ENCODE measurements around the gene ITGA5.

Gene ITGA5

GRCh38 chr12:54385251-54385914 is 33.7 kb downstream of the ITGA5 start:
- ChIA-PET CTCF (no interaction called here), POLR2A (ENCODE audit: low non-redundant PET) (no interaction called here)
- peak overlapping the region; percentile 55 for H3K27ac ChIP-seq
- TF ChIP-seq, protein P1, sequence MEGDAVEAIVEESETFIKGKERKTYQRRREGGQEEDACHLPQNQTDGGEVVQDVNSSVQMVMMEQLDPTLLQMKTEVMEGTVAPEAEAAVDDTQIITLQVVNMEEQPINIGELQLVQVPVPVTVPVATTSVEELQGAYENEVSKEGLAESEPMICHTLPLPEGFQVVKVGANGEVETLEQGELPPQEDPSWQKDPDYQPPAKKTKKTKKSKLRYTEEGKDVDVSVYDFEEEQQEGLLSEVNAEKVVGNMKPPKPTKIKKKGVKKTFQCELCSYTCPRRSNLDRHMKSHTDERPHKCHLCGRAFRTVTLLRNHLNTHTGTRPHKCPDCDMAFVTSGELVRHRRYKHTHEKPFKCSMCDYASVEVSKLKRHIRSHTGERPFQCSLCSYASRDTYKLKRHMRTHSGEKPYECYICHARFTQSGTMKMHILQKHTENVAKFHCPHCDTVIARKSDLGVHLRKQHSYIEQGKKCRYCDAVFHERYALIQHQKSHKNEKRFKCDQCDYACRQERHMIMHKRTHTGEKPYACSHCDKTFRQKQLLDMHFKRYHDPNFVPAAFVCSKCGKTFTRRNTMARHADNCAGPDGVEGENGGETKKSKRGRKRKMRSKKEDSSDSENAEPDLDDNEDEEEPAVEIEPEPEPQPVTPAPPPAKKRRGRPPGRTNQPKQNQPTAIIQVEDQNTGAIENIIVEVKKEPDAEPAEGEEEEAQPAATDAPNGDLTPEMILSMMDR (conservative IDR thresholded peaks at IDR 0.05; ENCODE audit: low read depth) = no peak
- no peak for DNase-seq (ENCODE audit: low spot score)

DNA sequence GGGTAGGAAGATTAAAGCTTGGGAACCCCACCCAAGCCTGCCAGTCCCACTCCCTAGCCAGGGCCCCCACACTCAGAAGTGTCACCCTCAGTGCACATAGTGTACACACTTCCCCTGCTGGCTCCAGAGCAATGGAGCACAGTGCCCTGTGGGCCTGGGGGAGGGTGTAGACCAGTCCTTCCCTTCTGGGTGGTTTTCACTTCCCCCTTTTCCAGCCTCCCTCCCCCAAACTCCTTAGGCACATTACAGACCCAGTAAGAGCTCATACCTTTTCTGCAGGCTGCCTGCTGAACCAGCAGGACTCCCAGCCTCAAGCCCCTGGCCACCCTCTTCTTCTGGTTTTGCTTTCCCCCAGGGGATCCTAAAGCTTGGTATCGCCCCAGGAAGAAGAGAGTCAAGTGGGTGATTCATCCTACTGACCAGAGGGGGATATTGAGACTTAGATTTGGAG is 34.5 kb downstream of the ITGA5 start, which contains the start of gene ZNF385A:
ZNF385A (minus strand) TSS at position 143 of the 451 bp plus-strand sequence. CDS start 219 bp downstream, outside the sequence.
- no peak for DNase-seq (ENCODE audit: low spot score)
- TF ChIP-seq, protein P1 (conservative IDR thresholded peaks at IDR 0.05; ENCODE audit: low read depth) = no peak
- CTCF ChIA-PET = no interaction called here
- H3K27ac ChIP-seq = peak within 1 kb of the TSS; percentile 73
- POLR2A ChIA-PET (ENCODE audit: low non-redundant PET) = no interaction called here

DNA sequence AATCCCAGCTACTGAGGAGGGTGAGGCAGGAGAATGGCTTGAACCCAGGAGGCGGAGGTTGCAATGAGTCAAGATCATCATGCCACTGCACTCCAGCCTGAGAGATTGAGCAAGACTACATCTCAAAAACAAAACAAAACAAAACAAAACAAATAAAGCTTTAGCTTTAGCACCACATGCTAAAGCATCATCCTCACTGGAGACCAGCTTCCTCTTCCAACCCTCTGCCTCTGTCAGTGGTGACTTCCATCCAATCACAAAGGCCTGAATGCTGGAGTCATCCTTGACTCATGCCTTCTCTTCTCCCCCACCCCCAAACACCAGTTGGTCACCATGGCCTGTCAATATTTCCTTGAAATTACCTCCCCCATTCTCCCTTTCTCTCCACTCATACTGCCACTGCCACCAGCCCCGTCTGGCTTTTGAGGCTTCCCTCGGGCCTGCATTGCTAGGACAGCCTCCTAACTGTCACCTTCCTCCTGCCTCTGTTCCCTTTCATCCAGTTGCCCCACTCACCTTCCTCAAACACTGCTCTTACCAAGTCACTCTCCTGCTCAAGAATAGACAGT is 35.9 kb downstream of the ITGA5 start:
- TF ChIP-seq, protein P1 (conservative IDR thresholded peaks at IDR 0.05; ENCODE audit: low read depth) = no peak
- POLR2A ChIA-PET (ENCODE audit: low non-redundant PET) = interaction anchor here (0.6 kb wide), 1 partner anchor 32 kb away, joined by 3 read pairs; no protein-coding TSS in a partner anchor
- peak overlapping the region; percentile 73 for H3K27ac ChIP-seq
- CTCF ChIA-PET = interaction anchor here (1.1 kb wide), 1 partner anchor 16 kb away, joined by 5 read pairs; no protein-coding TSS in a partner anchor
- DNase-seq (ENCODE audit: low spot score) = peak; percentile 90

DNA sequence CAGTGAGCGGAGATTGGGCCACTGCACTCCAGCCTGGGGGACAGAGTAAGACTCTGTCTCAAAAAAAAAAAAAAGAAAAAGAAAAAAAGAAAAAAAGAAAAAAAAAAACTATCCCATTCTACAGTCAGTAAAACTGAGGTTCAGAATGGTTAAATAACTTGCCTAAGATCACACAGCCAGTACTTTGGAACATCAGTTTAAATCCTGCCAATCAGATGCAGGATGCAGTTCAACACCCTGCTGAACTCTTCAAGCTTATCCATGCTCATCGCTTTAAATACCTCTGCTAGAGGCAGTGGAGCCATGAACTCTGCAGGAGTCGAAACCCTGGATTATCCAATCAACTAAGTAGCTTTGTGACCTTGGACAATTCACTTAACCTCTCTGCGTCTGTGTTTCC is 37.9 kb downstream of the ITGA5 start:
- TF ChIP-seq, protein P1 (conservative IDR thresholded peaks at IDR 0.05; ENCODE audit: low read depth) = no peak
- ChIA-PET CTCF (interaction anchor here (0.6 to 1.4 kb wide), 4 partner anchors 12 to 1544 kb away, joined by 3 to 5 read pairs (median 3); no protein-coding TSS in a partner anchor), POLR2A (ENCODE audit: low non-redundant PET) (interaction anchor here (0.6 kb wide), 1 partner anchor 11 kb away, joined by 3 read pairs; no protein-coding TSS in a partner anchor)
- no peak overlapping the region for H3K27ac ChIP-seq
- DNase-seq (ENCODE audit: low spot score) = no peak

- peak overlapping the region; percentile 39 for H3K27ac ChIP-seq
Measured at GRCh38 chr12:54379398-54380201, 39.5 kb downstream of the ITGA5 start.

More at GRCh38 chr12:54379398-54380201, 39.5 kb downstream of the ITGA5 start:
- TF ChIP-seq, protein P1 (conservative IDR thresholded peaks at IDR 0.05; ENCODE audit: low read depth) = peak; percentile 99
- ChIA-PET CTCF (interaction anchor here (1.4 kb wide), 1 partner anchor 11 kb away, joined by 3 read pairs; no protein-coding TSS in a partner anchor), POLR2A (ENCODE audit: low non-redundant PET) (no interaction called here)
- peak; percentile 48 for DNase-seq (ENCODE audit: low spot score)

All from RWPE1 (cell line).